SK-N-SH (cell line): ENCODE measurements around the gene RFFL. TPM values are rescaled to one million over a fixed set of nuclear protein-coding genes. Genes with fewer than 3 reads are reported as not detected.
"Not testable (repeated sequence)": the region's sequence is repeated elsewhere in the genome, so short reads cannot be mapped to it uniquely, and the experiment has no call there.

ENCODE experiments used
- CTCF ChIA-PET: fragments of 300-600, 350-600 bp; formaldehyde crosslinking; extraction: SDS; loops from one replicate; lab custom pipeline; 2021; lab: Yijun Ruan, JAX
- POLR2A ChIA-PET: fragments of 350-600 bp; sonication (Branson Sonifier 250); formaldehyde crosslinking; extraction: SDS; loops from one replicate; lab custom pipeline; 2020; ENCODE audit warnings: antibody characterized with exemption, inconsistent platforms; lab: Yijun Ruan, JAX
- DNase-seq: peaks from one replicate; pipeline ENCODE4 v3.0.0; 2012
- H2AFZ ChIP-seq: fragments of 200-600 bp; sonication (generic); 2 replicates; pipeline ENCODE4 v1.8.1; 2016; ENCODE audit warnings: antibody characterized with exemption, mild to moderate bottlenecking, low read depth
- H3F3A ChIP-seq: fragments of 200-600 bp; sonication (generic); replicated peaks from 2 replicates; pipeline ENCODE3; 2016; ENCODE audit warnings: antibody characterized with exemption, mild to moderate bottlenecking; ENCODE audit not compliant: insufficient read depth
- H3K27ac ChIP-seq, 2 experiments: fragments of 200-500 bp in 1 of 2; fragments of 200-600 bp in 1 of 2; sonication (Bioruptor generic) in 1 of 2; sonication (generic), shearing (Covaris generic) in 1 of 2; 2 replicates each; pipeline versions ENCODE4 v1.5.1 to v1.6.1; 2014 to 2016; ENCODE audit warnings: low read depth in 2 of 2, inconsistent platforms in 1 of 2, low read length in 1 of 2, mild to moderate bottlenecking in 1 of 2, mixed read lengths in 1 of 2
- H3K27me3 ChIP-seq: fragments of 200-600 bp; sonication (generic), shearing (Covaris generic); 2 replicates; pipeline ENCODE4 v1.6.1; 2016; ENCODE audit warnings: mixed run types; ENCODE audit not compliant: insufficient read depth
- H3K36me3 ChIP-seq, 2 experiments: fragments of 200-500 bp in 1 of 2; fragments of 200-600 bp in 1 of 2; sonication (Bioruptor generic) in 1 of 2; sonication (generic) in 1 of 2; replicated peaks in 1 of 2; 2 replicates each; pipeline versions ENCODE3 to v1.5.1; 2014 to 2016; ENCODE audit warnings: low read length in 1 of 2, mild to moderate bottlenecking in 1 of 2; ENCODE audit not compliant: insufficient read depth in 2 of 2, control insufficient read depth in 1 of 2
- H3K4me1 ChIP-seq, 2 experiments: fragments of 200-500 bp in 1 of 2; fragments of 200-600 bp in 1 of 2; sonication (Bioruptor generic) in 1 of 2; sonication (generic), shearing (Covaris generic) in 1 of 2; 2 replicates each; pipeline versions ENCODE4 v1.5.1 to v1.6.1; 2014 to 2016; ENCODE audit warnings: low read depth in 1 of 2, low read length in 1 of 2, mixed run types in 1 of 2; ENCODE audit not compliant: insufficient read depth in 2 of 2, control insufficient read depth in 1 of 2
- H3K4me2 ChIP-seq: fragments of 200-600 bp; sonication (generic), shearing (Covaris generic); 2 replicates; pipeline ENCODE4 v1.6.1; 2017; ENCODE audit warnings: mixed run types
- H3K4me3 ChIP-seq, 2 experiments: fragments of 200-500 bp in 1 of 2; fragments of 200-600 bp in 1 of 2; sonication (Bioruptor generic) in 1 of 2; sonication (generic), shearing (Covaris generic) in 1 of 2; 2 replicates each; pipeline versions ENCODE4 v1.5.1 to v1.8.1; 2014 to 2016; ENCODE audit warnings: low read depth in 2 of 2, inconsistent platforms in 1 of 2, low read length in 1 of 2, mild to moderate bottlenecking in 1 of 2, mixed read lengths in 1 of 2, moderate library complexity in 1 of 2
- H3K79me2 ChIP-seq: fragments of 200-600 bp; sonication (generic); 2 replicates; pipeline ENCODE4 v1.8.1; 2017; ENCODE audit warnings: mild to moderate bottlenecking; ENCODE audit not compliant: insufficient read depth
- H3K9ac ChIP-seq: fragments of 200-600 bp; sonication (generic); 2 replicates; pipeline ENCODE4 v1.6.1; 2017; ENCODE audit warnings: mixed run types
- H3K9me2 ChIP-seq: fragments of 200-600 bp; sonication (generic); 2 replicates; pipeline ENCODE4 v1.6.1; 2017; ENCODE audit warnings: mixed run types
- H3K9me3 ChIP-seq: fragments of 200-600 bp; sonication (generic); 2 replicates; pipeline ENCODE4 v1.6.1; 2017; ENCODE audit warnings: mixed run types, mild to moderate bottlenecking, moderate library complexity
- H4K20me1 ChIP-seq: fragments of 200-600 bp; sonication (generic); 2 replicates; pipeline ENCODE4 v1.6.1; 2017; ENCODE audit warnings: mild to moderate bottlenecking, mixed run types; ENCODE audit not compliant: insufficient read depth
- CHD2 ChIP-seq: fragments of 150-350 bp; IDR thresholded peaks from 2 replicates; pipeline ENCODE4 v1.6.1; 2018; ENCODE audit warnings: low read length; ENCODE audit not compliant: partially characterized antibody
- CTCF ChIP-seq: fragments of 200-600 bp; sonication (generic); IDR thresholded peaks from 2 replicates; pipeline ENCODE4 v1.6.1; 2017; ENCODE audit warnings: antibody characterized with exemption, mild to moderate bottlenecking, moderate library complexity
- FOSL2 ChIP-seq: IDR thresholded peaks from 2 replicates; pipeline ENCODE4 v1.4.0; 2012; ENCODE audit warnings: low read depth, mild to moderate bottlenecking, moderate library complexity, borderline replicate concordance
- FOXM1 ChIP-seq: IDR thresholded peaks from 2 replicates; pipeline ENCODE4 v1.4.0; 2012; ENCODE audit warnings: low read depth, mild to moderate bottlenecking
- GABPA ChIP-seq: IDR thresholded peaks from 2 replicates; pipeline ENCODE4 v1.4.0; 2012; ENCODE audit warnings: low read depth, mild to moderate bottlenecking
- GATA2 ChIP-seq: sonication (generic); formaldehyde crosslinking; IDR thresholded peaks from 2 replicates; pipeline ENCODE4 v1.5.0; 2020; ENCODE audit warnings: mild to moderate bottlenecking, missing genetic modification reagents
- JUND ChIP-seq: IDR thresholded peaks from 2 replicates; pipeline ENCODE4 v1.4.0; 2012
- MEF2A ChIP-seq: IDR thresholded peaks from 2 replicates; pipeline ENCODE4 v1.4.0; 2012; ENCODE audit warnings: low read depth, borderline replicate concordance
- MXI1 ChIP-seq: IDR thresholded peaks from 2 replicates; pipeline ENCODE4 v1.6.1; 2012; ENCODE audit warnings: mild to moderate bottlenecking, low read depth, low read length, improper control_type of control experiment
- NFIC ChIP-seq: IDR thresholded peaks from 2 replicates; pipeline ENCODE4 v1.4.0; 2012; ENCODE audit warnings: borderline replicate concordance
- PBX3 ChIP-seq: IDR thresholded peaks from 2 replicates; pipeline ENCODE4; 2012
- RCOR1 ChIP-seq: fragments of 150-350 bp; IDR thresholded peaks from 2 replicates; pipeline ENCODE4 v1.6.1; 2017; ENCODE audit warnings: antibody characterized with exemption, low read length
- RFX5 ChIP-seq: IDR thresholded peaks from 2 replicates; pipeline ENCODE4 v1.6.1; 2012; ENCODE audit warnings: mild to moderate bottlenecking, improper control_type of control experiment, low read length
- SMC3 ChIP-seq: IDR thresholded peaks from 2 replicates; pipeline ENCODE4 v1.6.1; 2012; ENCODE audit warnings: low read depth, low read length, improper control_type of control experiment
- TAF1 ChIP-seq: IDR thresholded peaks from 2 replicates; pipeline ENCODE4 v1.6.1; 2012; ENCODE audit warnings: low read depth, mild to moderate bottlenecking, low read length, moderate library complexity, borderline replicate concordance
- TCF12 ChIP-seq: IDR thresholded peaks from 2 replicates; pipeline ENCODE4 v1.4.0; 2012
- USF1 ChIP-seq: IDR thresholded peaks from 2 replicates; pipeline ENCODE4 v1.4.0; 2012; ENCODE audit warnings: low read depth, borderline replicate concordance
- YY1 ChIP-seq: IDR thresholded peaks from 2 replicates; pipeline ENCODE4 v1.4.0; 2012; ENCODE audit warnings: low read depth, mild to moderate bottlenecking
- WGBS: methylation state at CpG from one replicate; pipeline ENCODE4 v1.1.6; 2017; ENCODE audit warnings: low lambda C conversion rate; 5-methylcytosine and 5-hydroxymethylcytosine counted together
- polyA plus RNA-seq, 3 experiments: library from polyadenylated mRNA; depleted of rRNA; stranded (reverse); fragments of >200 nt; gene quantifications; 2 replicates each; pipeline ENCODE4 v1.2.3, GENCODE V29; 2012
- TF ChIP-seq, protein P1 (sequence below): IDR thresholded peaks from 2 replicates; pipeline ENCODE4 v1.4.0; 2012; ENCODE audit warnings: low read depth, borderline replicate concordance
- TF ChIP-seq, protein P2 (sequence below): IDR thresholded peaks from 2 replicates; pipeline ENCODE4 v1.4.0; 2012; ENCODE audit warnings: low read depth
- TF ChIP-seq, protein P3 (sequence below): fragments of 150-350 bp; IDR thresholded peaks from 2 replicates; pipeline ENCODE4 v1.6.1; 2017; ENCODE audit warnings: antibody characterized with exemption, low read length, low read depth, borderline replicate concordance

Gene RFFL
- polyA plus RNA-seq, 1 of the 3 experiments (the other 2 are of a cell fraction) = 10.1 TPM

DNA sequence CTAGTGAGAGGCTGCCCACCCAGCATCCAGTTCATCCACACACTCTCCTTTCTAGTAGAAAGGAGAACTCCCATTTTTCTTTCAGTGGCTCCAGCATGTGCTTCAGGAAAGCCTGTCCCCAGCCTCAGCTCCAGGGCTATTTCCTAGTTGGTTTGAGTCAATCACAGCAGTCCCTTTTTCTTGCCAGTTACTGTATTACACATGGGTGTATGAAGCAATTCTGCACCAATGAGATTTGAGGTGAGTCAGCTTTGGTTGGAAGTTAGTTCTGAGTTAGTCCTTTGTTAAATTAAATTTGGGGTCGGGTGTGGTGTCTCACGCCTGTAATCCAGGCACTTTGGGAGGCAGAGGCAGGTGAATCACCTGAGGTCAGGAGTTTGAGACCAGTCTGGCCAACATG, 31.4 kb upstream of the RFFL start:
- Histone ChIP-seq H2AFZ (no peak overlapping the region), H3K27ac (peak overlapping the region in 1 of 2 experiments; percentile 28; a peak in 1 of 4 replicates)
- TF ChIP-seq TAF1 = no peak
- TF ChIP-seq JUND = 0 out of 2 replicates have a peak, but pooled peaks have one; percentile 20
- TF ChIP-seq FOSL2 = peak; percentile 41; the same call in 1 of the 2 replicates
- TF ChIP-seq GATA2 = no peak
- TF ChIP-seq RFX5 = no peak
- TF ChIP-seq, protein P1, sequence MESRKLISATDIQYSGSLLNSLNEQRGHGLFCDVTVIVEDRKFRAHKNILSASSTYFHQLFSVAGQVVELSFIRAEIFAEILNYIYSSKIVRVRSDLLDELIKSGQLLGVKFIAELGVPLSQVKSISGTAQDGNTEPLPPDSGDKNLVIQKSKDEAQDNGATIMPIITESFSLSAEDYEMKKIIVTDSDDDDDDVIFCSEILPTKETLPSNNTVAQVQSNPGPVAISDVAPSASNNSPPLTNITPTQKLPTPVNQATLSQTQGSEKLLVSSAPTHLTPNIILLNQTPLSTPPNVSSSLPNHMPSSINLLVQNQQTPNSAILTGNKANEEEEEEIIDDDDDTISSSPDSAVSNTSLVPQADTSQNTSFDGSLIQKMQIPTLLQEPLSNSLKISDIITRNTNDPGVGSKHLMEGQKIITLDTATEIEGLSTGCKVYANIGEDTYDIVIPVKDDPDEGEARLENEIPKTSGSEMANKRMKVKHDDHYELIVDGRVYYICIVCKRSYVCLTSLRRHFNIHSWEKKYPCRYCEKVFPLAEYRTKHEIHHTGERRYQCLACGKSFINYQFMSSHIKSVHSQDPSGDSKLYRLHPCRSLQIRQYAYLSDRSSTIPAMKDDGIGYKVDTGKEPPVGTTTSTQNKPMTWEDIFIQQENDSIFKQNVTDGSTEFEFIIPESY = no peak
- no peak for TF ChIP-seq MEF2A
- TF ChIP-seq GABPA = no peak
- no peak for TF ChIP-seq RCOR1
- no peak for TF ChIP-seq CHD2
- peak; percentile 36; the same call in 1 of the 2 replicates for TF ChIP-seq PBX3
- TF ChIP-seq NFIC = no peak
- no peak for TF ChIP-seq CTCF
- no peak for TF ChIP-seq TCF12
- TF ChIP-seq USF1 = no peak
- TF ChIP-seq, protein P2, sequence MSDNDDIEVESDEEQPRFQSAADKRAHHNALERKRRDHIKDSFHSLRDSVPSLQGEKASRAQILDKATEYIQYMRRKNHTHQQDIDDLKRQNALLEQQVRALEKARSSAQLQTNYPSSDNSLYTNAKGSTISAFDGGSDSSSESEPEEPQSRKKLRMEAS = 0 out of 2 replicates have a peak, but pooled peaks have one; percentile 17
- TF ChIP-seq YY1 = no peak
- TF ChIP-seq SMC3 = no peak
- TF ChIP-seq, protein P3, sequence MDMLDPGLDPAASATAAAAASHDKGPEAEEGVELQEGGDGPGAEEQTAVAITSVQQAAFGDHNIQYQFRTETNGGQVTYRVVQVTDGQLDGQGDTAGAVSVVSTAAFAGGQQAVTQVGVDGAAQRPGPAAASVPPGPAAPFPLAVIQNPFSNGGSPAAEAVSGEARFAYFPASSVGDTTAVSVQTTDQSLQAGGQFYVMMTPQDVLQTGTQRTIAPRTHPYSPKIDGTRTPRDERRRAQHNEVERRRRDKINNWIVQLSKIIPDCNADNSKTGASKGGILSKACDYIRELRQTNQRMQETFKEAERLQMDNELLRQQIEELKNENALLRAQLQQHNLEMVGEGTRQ = no peak
- TF ChIP-seq MXI1 = no peak
- no peak for TF ChIP-seq FOXM1

DNA sequence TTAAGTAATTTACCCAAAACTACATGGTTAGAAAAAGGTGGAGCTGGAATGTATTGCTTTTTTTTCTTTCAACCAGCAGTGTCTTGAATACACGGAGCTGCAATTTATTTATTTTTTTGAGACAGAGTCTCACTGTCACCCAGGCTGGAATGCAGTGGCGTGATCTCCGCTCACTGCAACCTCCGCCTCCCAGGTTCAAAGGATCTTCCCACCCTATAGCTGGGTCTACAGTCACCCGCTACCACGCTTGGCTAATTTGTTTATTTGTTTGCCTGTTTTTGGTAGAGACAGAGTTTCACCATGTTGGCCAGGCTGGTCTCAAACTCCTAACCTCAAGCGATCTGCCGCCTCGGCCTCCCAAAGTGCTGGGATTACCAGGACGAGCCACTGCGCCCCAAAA, 27.2 kb upstream of the RFFL start:
- H2AFZ ChIP-seq, H4K20me1 ChIP-seq, DNase-seq, H3K9me2 ChIP-seq, H3K36me3 ChIP-seq, H3K9me3 ChIP-seq, POLR2A ChIA-PET, H3K4me2 ChIP-seq, H3K27ac ChIP-seq, H3K4me3 ChIP-seq, H3F3A ChIP-seq, H3K27me3 ChIP-seq, H3K9ac ChIP-seq: not testable (repeated sequence)
- H3K4me1 ChIP-seq = peaks cover 12 to 15% of the 10 kb centered on the region in 2 experiments; a peak in 3 of 4 replicates
- CTCF ChIA-PET = interaction anchor here (1.2 to 2.3 kb wide), 8 partner anchors 10 to 671 kb away, joined by 3 to 22 read pairs (median 8); no protein-coding TSS in a partner anchor
- 96% methylated on average over 11 of the region's 11 CpGs for WGBS
- H3K79me2 ChIP-seq = peaks cover 31% of the 10 kb centered on the region

More for the DNA sequence above, 31.4 kb upstream of the RFFL start:
- no peaks in the 10 kb centered on the region for H3K79me2 ChIP-seq
- no peak overlapping the region for H3K4me2 ChIP-seq
- no peak for DNase-seq
- peaks cover 7 to 8% of the 10 kb centered on the region in 2 experiments for H3K36me3 ChIP-seq
- WGBS = 37% methylated on average over 2 of the region's 2 CpGs
- H3K4me1 ChIP-seq = peaks cover 0 to under 1% of the 10 kb centered on the region in 2 experiments; a peak in 1 of 4 replicates
- CTCF ChIA-PET = interaction anchor here (1.0 to 2.0 kb wide), 3 partner anchors 12 to 552 kb away, joined by 3 to 8 read pairs (median 4); partner anchors contain the start of gene RAD51D
- POLR2A ChIA-PET = no interaction called here
- H3F3A ChIP-seq = no peaks in the 10 kb centered on the region
- no peaks in the 10 kb centered on the region for H3K27me3 ChIP-seq
- no peaks in the 10 kb centered on the region for H4K20me1 ChIP-seq
- H3K9me2 ChIP-seq = no peaks in the 10 kb centered on the region
- 0 out of 2 replicates have a peak overlapping the region, but pooled peaks have one; percentile 11 for H3K9ac ChIP-seq
- no peaks in the 10 kb centered on the region for H3K9me3 ChIP-seq
- no peak overlapping the region for H3K4me3 ChIP-seq
